Liver (tissue), 9 donors: ENCODE measurements around the gene NCK1. TPM values are rescaled to one million over a fixed set of nuclear protein-coding genes. Genes with fewer than 3 reads are reported as not detected.
A peak's percentile ranks its signal among the peaks of the same experiment; 100 is the strongest.
"Not testable (repeated sequence)": the region's sequence is repeated elsewhere in the genome, so short reads cannot be mapped to it uniquely, and the experiment has no call there.

Experiments used
- DNase-seq: peaks from one replicate; pipeline ENCODE4 v3.0.0-alpha.2; 2017; ENCODE audit warnings: low spot score
- H3K27ac ChIP-seq, 2 donors: one replicate each; pipeline ENCODE4 v1.7.0; 2013; ENCODE audit warnings: inconsistent platforms in 2 of 2, low read length in 2 of 2, control low read depth in 1 of 2, low read depth in 1 of 2, mild to moderate bottlenecking in 1 of 2
- H3K27me3 ChIP-seq, 4 donors: one replicate each; pipeline versions ENCODE4 v1.6.1 to v1.7.0; 2013; ENCODE audit warnings: low read length in 3 of 4, inconsistent platforms in 1 of 4, mild to moderate bottlenecking in 1 of 4, moderate library complexity in 1 of 4; ENCODE audit not compliant: control insufficient read depth in 4 of 4, insufficient read depth in 4 of 4
- H3K36me3 ChIP-seq, 4 donors: one replicate each; pipeline versions ENCODE4 v1.6.1 to v1.7.0; 2013; ENCODE audit warnings: low read length in 3 of 4, mild to moderate bottlenecking in 3 of 4, low read depth in 1 of 4, moderate library complexity in 1 of 4; ENCODE audit not compliant: control insufficient read depth in 4 of 4, insufficient read depth in 3 of 4
- H3K4me1 ChIP-seq, 4 donors: one replicate each; pipeline versions ENCODE4 v1.6.1 to v1.7.0; 2013; ENCODE audit warnings: low read length in 3 of 4, mild to moderate bottlenecking in 3 of 4, moderate library complexity in 1 of 4; ENCODE audit not compliant: control insufficient read depth in 4 of 4, insufficient read depth in 4 of 4
- H3K4me3 ChIP-seq, 3 donors: one replicate each; pipeline versions ENCODE4 v1.6.1 to v1.7.0; 2013; ENCODE audit warnings: low read length in 3 of 3, control low read depth in 1 of 3, low read depth in 1 of 3, mild to moderate bottlenecking in 1 of 3
- H3K9ac ChIP-seq, 2 donors: one replicate each; pipeline ENCODE4 v1.7.0; 2013; ENCODE audit warnings: low read length in 2 of 2, mild to moderate bottlenecking in 2 of 2, moderate library complexity in 2 of 2, control low read depth in 1 of 2, low read depth in 1 of 2
- H3K9me3 ChIP-seq, 4 donors: one replicate each; pipeline versions ENCODE4 v1.6.1 to v1.7.0; 2013; ENCODE audit warnings: low read length in 3 of 4; ENCODE audit not compliant: control insufficient read depth in 4 of 4
- ATF3 ChIP-seq: IDR thresholded peaks from 2 replicates; pipeline ENCODE4 v1.6.1; 2016; ENCODE audit warnings: antibody characterized with exemption
- CTCF ChIP-seq: fragments of 150-350 bp; IDR thresholded peaks from 2 replicates; pipeline ENCODE4 v1.5.1; 2017; ENCODE audit warnings: improper control_type of control experiment, low read depth, low read length; ENCODE audit not compliant: missing input control
- EGR1 ChIP-seq, 2 donors: IDR thresholded peaks; 2 replicates each; pipeline ENCODE4 v1.6.1; 2016 to 2018; ENCODE audit warnings: antibody characterized with exemption in 2 of 2, low read depth in 2 of 2
- FOXA1 ChIP-seq: IDR thresholded peaks from 2 replicates; pipeline ENCODE4 v1.6.1; 2016; ENCODE audit warnings: antibody characterized with exemption
- FOXA2 ChIP-seq: IDR thresholded peaks from 2 replicates; pipeline ENCODE4 v1.6.1; 2016; ENCODE audit warnings: antibody characterized with exemption
- GABPA ChIP-seq, 2 donors: IDR thresholded peaks in 1 of 2; conservative IDR thresholded peaks in 1 of 2; 2 replicates each; pipeline ENCODE4 v1.6.1; 2016; ENCODE audit warnings: antibody characterized with exemption in 2 of 2, mild to moderate bottlenecking in 1 of 2, moderate library complexity in 1 of 2
- HNF4A ChIP-seq, 2 donors: conservative IDR thresholded peaks; 2 replicates each; pipeline ENCODE4 v1.6.1; 2016; ENCODE audit warnings: antibody characterized with exemption in 2 of 2, mild to moderate bottlenecking in 2 of 2
- HNF4G ChIP-seq: IDR thresholded peaks from 2 replicates; pipeline ENCODE4 v1.6.1; 2016; ENCODE audit warnings: antibody characterized with exemption
- JUND ChIP-seq, 2 donors: IDR thresholded peaks; 2 replicates each; pipeline ENCODE4 v1.6.1; 2016; ENCODE audit warnings: antibody characterized with exemption in 2 of 2
- MAX ChIP-seq: IDR thresholded peaks from 2 replicates; pipeline ENCODE4 v1.6.1; 2016; ENCODE audit warnings: antibody characterized with exemption
- NR2F2 ChIP-seq: IDR thresholded peaks from 2 replicates; pipeline ENCODE4 v1.6.1; 2016; ENCODE audit warnings: antibody characterized with exemption
- RAD21 ChIP-seq, 2 donors: IDR thresholded peaks; 2 replicates each; pipeline ENCODE4 v1.6.1; 2016; ENCODE audit warnings: antibody characterized with exemption in 2 of 2, mild to moderate bottlenecking in 2 of 2
- REST ChIP-seq: IDR thresholded peaks from 2 replicates; pipeline ENCODE4 v1.6.1; 2016; ENCODE audit warnings: antibody characterized with exemption, mild to moderate bottlenecking
- RXRA ChIP-seq, 2 donors: IDR thresholded peaks; 2 replicates each; pipeline ENCODE4 v1.6.1; 2017 to 2018; ENCODE audit warnings: antibody characterized with exemption in 2 of 2, mild to moderate bottlenecking in 1 of 2
- SP1 ChIP-seq: IDR thresholded peaks from 2 replicates; pipeline ENCODE4 v1.6.1; 2018; ENCODE audit warnings: antibody characterized with exemption, mild to moderate bottlenecking
- TAF1 ChIP-seq: conservative IDR thresholded peaks from 2 replicates; pipeline ENCODE4 v1.6.1; 2016; ENCODE audit warnings: antibody characterized with exemption, mild to moderate bottlenecking
- YY1 ChIP-seq: IDR thresholded peaks from 2 replicates; pipeline ENCODE4 v1.6.1; 2016; ENCODE audit warnings: antibody characterized with exemption, mild to moderate bottlenecking
- ZBTB33 ChIP-seq: IDR thresholded peaks from 2 replicates; pipeline ENCODE4 v1.6.1; 2016; ENCODE audit warnings: antibody characterized with exemption
- WGBS: extraction: QIAGEN DNeasy Blood & Tissue Kit; methylation state at CpG from one replicate; pipeline ENCODE4 v1.1.7; 2013; 5-methylcytosine and 5-hydroxymethylcytosine counted together
- polyA plus RNA-seq, 2 donors: library from polyadenylated mRNA; stranded (reverse) in 1 of 2; unstranded in 1 of 2; fragments of 200-250 nt in 1 of 2; fragments of >200 nt in 1 of 2; fragmentation: Nextera tagmentation in 1 of 2; extraction: Ambion mirVana in 1 of 2; gene quantifications; one replicate each; pipeline versions ENCODE4 v1.2.1 to v1.2.3, GENCODE V29; 2013 to 2015
- total RNA-seq, 2 donors: library from RNA; depleted of rRNA; stranded (reverse); fragments of >200 nt; gene quantifications; one replicate each; pipeline ENCODE4 v1.2.3, GENCODE V29; 2014
- donor health status: healthy.
- donor health status: healthy.
- donor health status: healthy.
- donor health status: healthy.
- donor health status: healthy.

The NCK1 gene
- total and polyA plus RNA-seq, 4 donors = 13.7 to 35.8 (median 19.4) TPM

GRCh38 chr3:136960838-136961836 lies 99.1 kb downstream of the NCK1 start:
- no peaks in the 10 kb centered on the region for H3K4me1 ChIP-seq
- H3K9me3 ChIP-seq = no peaks in the 10 kb centered on the region
- H3K27me3 ChIP-seq = no peaks in the 10 kb centered on the region
- 90% methylated on average over 4 of the region's 4 CpGs for WGBS
- H3K9ac ChIP-seq = no peak overlapping the region
- DNase-seq = no peak
- TF ChIP-seq JUND (IDR thresholded peaks at IDR 0.05) (no peak), SP1 (peak; percentile 19), HNF4A (conservative IDR thresholded peaks at IDR 0.05) (peak in 1 of 2 donors; percentile 12)
- H3K36me3 ChIP-seq = no peaks in the 10 kb centered on the region
- H3K4me3 ChIP-seq = no peak overlapping the region
- H3K27ac ChIP-seq = no peak overlapping the region

- H3K4me1 ChIP-seq = no peaks in the 10 kb centered on the region
- DNase-seq = no peak
- H3K4me3 ChIP-seq = no peak overlapping the region
- no peak overlapping the region for H3K9ac ChIP-seq
- no peaks in the 10 kb centered on the region for H3K36me3 ChIP-seq
- no peaks in the 10 kb centered on the region for H3K9me3 ChIP-seq
- WGBS = 88% methylated on average over 1 of the region's 1 CpG
- H3K27me3 ChIP-seq = no peaks in the 10 kb centered on the region
- TF ChIP-seq EGR1 (IDR thresholded peaks at IDR 0.05; ENCODE audit: low read depth in 2 of 2) (no peak), ATF3 (no peak), NR2F2 (no peak), CTCF (no peak), TAF1 (no peak), GABPA (IDR thresholded peaks at IDR 0.05 in 1 of 2, conservative IDR thresholded peaks at IDR 0.05 in 1 of 2) (no peak), RAD21 (IDR thresholded peaks at IDR 0.05) (no peak), SP1 (no peak), RXRA (IDR thresholded peaks at IDR 0.05) (no peak), YY1 (no peak), JUND (IDR thresholded peaks at IDR 0.05) (no peak), HNF4A (conservative IDR thresholded peaks at IDR 0.05) (no peak), HNF4G (no peak), ZBTB33 (no peak), FOXA2 (no peak), FOXA1 (no peak), REST (no peak), MAX (no peak)
- no peak overlapping the region for H3K27ac ChIP-seq
Observed at GRCh38 chr3:136962927-136963326, 100.9 kb downstream of the NCK1 start.

GRCh38 chr3:136969539-136969938 lies 107.5 kb downstream of the NCK1 start:
- not testable (repeated sequence) for H3K9ac ChIP-seq, DNase-seq, H3K9me3 ChIP-seq, H3K27me3 ChIP-seq, H3K27ac ChIP-seq, H3K4me3 ChIP-seq, H3K36me3 ChIP-seq, H3K4me1 ChIP-seq
- WGBS = 88% methylated on average over 6 of the region's 14 CpGs
